HG03442 (cell line): Measurements from ENCODE around the gene BEST2.
"Not testable (repeated sequence)": the region's sequence is repeated elsewhere in the genome, so short reads cannot be mapped to it uniquely, and the experiment has no call there.

Experiments used
- ATAC-seq: cut with Tn5 transposase; IDR thresholded peaks from one replicate; pipeline ENCODE4 v1.9.1; 2021; ENCODE audit warnings: mild to moderate bottlenecking, moderate library complexity; ENCODE audit not compliant: unreplicated experiment

BEST2 gene

GRCh38 chr19:12751635-12752034 is at the start of gene BEST2:
BEST2 (plus strand) TSS chr19:12751791; CDS start chr19:12752593, 802 bp downstream.
- ATAC-seq, result no peak

GRCh38 chr19:12703046-12703445 is 48.5 kb upstream of the BEST2 start:
- no peak for ATAC-seq

GRCh38 chr19:12705169-12705568 is 46.4 kb upstream of the BEST2 start:
- ATAC-seq, result no peak

GRCh38 chr19:12705654-12706331 is 45.8 kb upstream of the BEST2 start:
- no peak for ATAC-seq

- no peak for ATAC-seq
Measured at GRCh38 chr19:12706332-12706718, 45.3 kb upstream of the BEST2 start.

GRCh38 chr19:12708641-12709040 is 43.0 kb upstream of the BEST2 start:
- ATAC-seq, result no peak

- ATAC-seq, result no peak
Measured at GRCh38 chr19:12711187-12711586, 40.4 kb upstream of the BEST2 start.

GRCh38 chr19:12712077-12712476 is 39.5 kb upstream of the BEST2 start:
- not testable (repeated sequence) for ATAC-seq

GRCh38 chr19:12713304-12713703 is 38.3 kb upstream of the BEST2 start:
- ATAC-seq, result not testable (repeated sequence)

- ATAC-seq, result no peak
Measured at GRCh38 chr19:12715102-12715501, 36.5 kb upstream of the BEST2 start.

- ATAC-seq, result no peak
Measured at GRCh38 chr19:12715929-12716328, 35.7 kb upstream of the BEST2 start.

GRCh38 chr19:12720296-12720695 is 31.3 kb upstream of the BEST2 start:
- no peak for ATAC-seq

- no peak for ATAC-seq
Measured at GRCh38 chr19:12720851-12721655, 30.5 kb upstream of the BEST2 start.

GRCh38 chr19:12721656-12722565 is 29.7 kb upstream of the BEST2 start:
- peak; percentile 23 for ATAC-seq

GRCh38 chr19:12722566-12723380 is 28.8 kb upstream of the BEST2 start:
- ATAC-seq, result peak; percentile 81

- no peak for ATAC-seq
Measured at GRCh38 chr19:12723381-12723640, 28.3 kb upstream of the BEST2 start.

GRCh38 chr19:12723641-12724426 is 27.8 kb upstream of the BEST2 start, which contains the start of gene TNPO2:
TNPO2 (minus strand) TSS chr19:12723932; CDS start chr19:12720977, 2,955 bp downstream.
- no peak for ATAC-seq

- ATAC-seq, result not testable (repeated sequence)
Measured at GRCh38 chr19:12725612-12726011, 26.0 kb upstream of the BEST2 start.

- no peak for ATAC-seq
Measured at GRCh38 chr19:12726988-12727316, 24.6 kb upstream of the BEST2 start.
